ENCODE results near the gene AMOTL2. TPM values are rescaled to one million over a fixed set of nuclear protein-coding genes. Genes with fewer than 3 reads are reported as not detected.

The AMOTL2 gene
- polyA plus RNA-seq, 3 donors = 13.8 to 174 (median 45.0) TPM

GRCh38 chr3:134369861-134370596 is 4.2 kb downstream of the AMOTL2 start:
- WGBS, 3 donors = 46 to 75% (median 57%) methylated on average over 2 of the region's 2 CpGs
- no peak overlapping the region for H3K27ac ChIP-seq (ENCODE audit: low read depth, low read length)

GRCh38 chr3:134369231-134369741 is 5.0 kb downstream of the AMOTL2 start:
- H3K27ac ChIP-seq (ENCODE audit: low read depth, low read length) = no peak overlapping the region
- 45 to 70% (median 48%) methylated on average over 10 of the region's 10 CpGs for WGBS, 3 donors

- WGBS, 3 donors = 82 to 91% (median 86%) methylated on average over 4 of the region's 4 CpGs
- no peak overlapping the region for H3K27ac ChIP-seq (ENCODE audit: low read depth, low read length)
Observed at GRCh38 chr3:134368751-134369105, 5.5 kb downstream of the AMOTL2 start.

- WGBS, 3 donors = 79 to 84% (median 83%) methylated on average over 8 of the region's 8 CpGs
Observed at GRCh38 chr3:134367869-134368750, 6.1 kb downstream of the AMOTL2 start.

GRCh38 chr3:134366928-134367811 is 7.1 kb downstream of the AMOTL2 start:
- WGBS, 3 donors = 67 to 71% (median 67%) methylated on average over 15 of the region's 15 CpGs
- H3K27ac ChIP-seq (ENCODE audit: low read depth, low read length) = no peak overlapping the region

More at GRCh38 chr3:134367869-134368750, 6.1 kb downstream of the AMOTL2 start:
- H3K27ac ChIP-seq (ENCODE audit: low read depth, low read length) = no peak overlapping the region

- H3K27ac ChIP-seq (ENCODE audit: low read depth, low read length) = no peak overlapping the region
- 83 to 93% (median 89%) methylated on average over 13 of the region's 13 CpGs for WGBS, 3 donors
Observed at GRCh38 chr3:134366221-134366927, 7.9 kb downstream of the AMOTL2 start.

- WGBS, 3 donors = 82 to 89% (median 85%) methylated on average over 4 of the region's 4 CpGs
- H3K27ac ChIP-seq (ENCODE audit: low read depth, low read length) = no peak overlapping the region
Observed at GRCh38 chr3:134365766-134366065, 8.5 kb downstream of the AMOTL2 start.

- WGBS, 3 donors = 46 to 62% (median 47%) methylated on average over 8 of the region's 8 CpGs
- H3K27ac ChIP-seq (ENCODE audit: low read depth, low read length) = no peak overlapping the region
Observed at GRCh38 chr3:134364936-134365765, 9.1 kb downstream of the AMOTL2 start.

- 1 to 2% (median 2%) methylated on average over 30 to 37 of the region's 37 CpGs for WGBS, 3 donors
- no peak overlapping the region for H3K27ac ChIP-seq (ENCODE audit: low read depth, low read length)
Observed at GRCh38 chr3:134364061-134364935, 9.9 kb downstream of the AMOTL2 start.

GRCh38 chr3:134363381-134363755 is 10.9 kb downstream of the AMOTL2 start:
- 57 to 72% (median 67%) methylated on average over 3 of the region's 3 CpGs for whole genome bisulfite sequencing, 3 donors
- H3K27ac ChIP-seq (ENCODE audit: low read depth, low read length) = no peak overlapping the region

GRCh38 chr3:134362670-134363380 is 11.4 kb downstream of the AMOTL2 start:
- WGBS, 3 donors = 75 to 87% (median 77%) methylated on average over 6 of the region's 6 CpGs

GRCh38 chr3:134362221-134362620 is 12.0 kb downstream of the AMOTL2 start:
- no peak overlapping the region for H3K27ac ChIP-seq (ENCODE audit: low read depth, low read length)
- 77 to 91% (median 84%) methylated on average over 6 of the region's 6 CpGs for WGBS, 3 donors

More at GRCh38 chr3:134362670-134363380, 11.4 kb downstream of the AMOTL2 start:
- H3K27ac ChIP-seq (ENCODE audit: low read depth, low read length) = no peak overlapping the region

GRCh38 chr3:134361162-134361835 is 12.9 kb downstream of the AMOTL2 start:
- H3K27ac ChIP-seq (ENCODE audit: low read depth, low read length) = no peak overlapping the region
- 87 to 91% (median 91%) methylated on average over 33 of the region's 33 CpGs for WGBS, 3 donors

GRCh38 chr3:134360046-134360445 is 14.2 kb downstream of the AMOTL2 start:
- H3K27ac ChIP-seq (ENCODE audit: low read depth, low read length) = no peak overlapping the region
- 74 to 86% (median 82%) methylated on average over 12 of the region's 12 CpGs for WGBS, 3 donors
